IPS-11a (cell line): ENCODE results near the gene LY6G6D.
A peak's percentile ranks its signal among the peaks of the same experiment; 100 is the strongest.

Experiments used
- H3K4me3 ChIP-seq: one replicate; pipeline ENCODE4 v1.5.1; 2013; ENCODE audit warnings: low read depth, low read length, control low read depth

LY6G6D gene

DNA sequence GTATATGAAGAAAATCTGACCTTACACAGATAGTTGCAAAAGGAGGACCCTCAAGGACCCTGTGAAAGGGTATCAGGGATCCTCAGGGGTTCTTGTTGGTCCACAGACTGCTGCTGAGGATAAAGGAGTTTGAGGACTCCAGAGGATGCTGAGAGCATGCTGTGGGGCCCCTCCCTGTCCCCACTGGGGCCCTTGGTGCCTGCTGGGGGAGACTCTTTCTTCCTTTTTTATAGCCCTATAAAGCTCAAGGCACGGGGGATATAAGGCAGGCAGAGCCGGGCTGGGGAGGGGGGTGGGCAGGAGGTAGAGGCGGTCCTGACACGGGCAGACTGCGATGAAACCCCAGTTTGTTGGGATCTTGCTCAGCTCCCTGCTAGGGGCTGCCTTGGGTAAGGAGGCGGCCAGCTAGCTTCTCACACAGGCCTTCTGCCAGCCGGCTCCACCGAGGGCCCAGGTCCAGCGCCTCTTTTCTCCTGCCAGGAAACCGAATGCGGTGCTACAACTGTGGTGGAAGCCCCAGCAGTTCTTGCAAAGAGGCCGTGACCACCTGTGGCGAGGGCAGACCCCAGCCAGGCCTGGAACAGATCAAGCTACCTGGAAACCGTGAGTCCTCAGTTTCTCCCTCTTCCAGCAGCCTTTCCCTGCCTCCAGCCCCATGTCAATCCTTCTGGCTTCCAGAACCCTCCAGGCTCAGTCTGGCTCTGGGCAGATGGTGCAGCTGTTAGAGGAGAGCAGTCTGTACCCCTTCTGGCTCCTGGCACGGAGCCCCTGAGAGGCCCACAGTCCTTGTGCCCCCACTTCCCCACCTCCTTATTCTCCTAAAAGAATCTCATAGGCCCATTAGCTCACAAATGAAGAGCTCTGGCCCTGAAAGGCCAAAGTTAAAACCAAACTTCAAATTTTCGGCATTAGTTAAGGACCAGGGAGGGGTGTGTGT is at the start of gene LY6G6D:
LY6G6D (plus strand) TSS at position 327 of the 937 bp plus-strand sequence; CDS start at position 335, 8 bp downstream.
- no peak within 1 kb of the TSS for H3K4me3 ChIP-seq

DNA sequence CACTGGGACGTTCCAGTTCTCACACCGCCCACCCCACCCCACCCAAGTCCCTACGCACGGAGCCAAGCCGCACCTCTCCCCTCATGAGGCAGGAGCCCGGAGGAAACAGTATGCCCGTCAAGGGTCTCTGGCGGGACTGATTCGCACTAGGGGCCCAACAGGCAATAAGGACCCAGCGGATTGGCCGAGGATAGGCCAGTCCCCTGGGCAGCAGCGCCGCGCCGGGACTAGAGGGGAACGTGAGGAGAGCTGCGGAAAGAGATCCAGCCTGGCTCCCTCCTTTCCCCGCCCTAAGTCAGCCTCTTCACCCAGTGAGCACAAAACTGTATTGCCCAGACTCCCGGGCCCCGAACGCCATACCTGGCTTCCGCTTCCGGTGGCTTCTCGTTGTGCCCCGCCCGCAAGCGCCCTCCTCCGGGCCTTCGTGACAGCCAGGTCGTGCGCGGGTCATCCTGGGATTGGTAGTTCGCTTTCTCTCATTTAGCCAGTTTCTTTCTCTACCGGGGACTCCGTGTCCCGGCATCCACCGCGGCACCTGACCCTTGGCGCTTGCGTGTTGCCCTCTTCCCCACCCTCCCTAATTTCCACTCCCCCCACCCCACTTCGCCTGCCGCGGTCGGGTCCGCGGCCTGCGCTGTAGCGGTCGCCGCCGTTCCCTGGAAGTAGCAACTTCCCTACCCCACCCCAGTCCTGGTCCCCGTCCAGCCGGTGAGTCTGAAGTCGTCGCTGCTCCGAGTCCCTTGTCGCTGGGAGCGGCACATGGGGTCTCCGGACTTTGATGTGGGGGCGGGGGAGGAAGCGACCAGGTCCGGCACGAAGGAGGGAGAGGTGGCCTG is 49.4 kb upstream of the LY6G6D start, which contains the start of gene CSNK2B:
CSNK2B (plus strand) TSS at position 580 of the 836 bp plus-strand sequence. CDS start 752 bp downstream, outside the sequence.
- peak within 1 kb of the TSS; percentile 94 for H3K4me3 ChIP-seq

DNA sequence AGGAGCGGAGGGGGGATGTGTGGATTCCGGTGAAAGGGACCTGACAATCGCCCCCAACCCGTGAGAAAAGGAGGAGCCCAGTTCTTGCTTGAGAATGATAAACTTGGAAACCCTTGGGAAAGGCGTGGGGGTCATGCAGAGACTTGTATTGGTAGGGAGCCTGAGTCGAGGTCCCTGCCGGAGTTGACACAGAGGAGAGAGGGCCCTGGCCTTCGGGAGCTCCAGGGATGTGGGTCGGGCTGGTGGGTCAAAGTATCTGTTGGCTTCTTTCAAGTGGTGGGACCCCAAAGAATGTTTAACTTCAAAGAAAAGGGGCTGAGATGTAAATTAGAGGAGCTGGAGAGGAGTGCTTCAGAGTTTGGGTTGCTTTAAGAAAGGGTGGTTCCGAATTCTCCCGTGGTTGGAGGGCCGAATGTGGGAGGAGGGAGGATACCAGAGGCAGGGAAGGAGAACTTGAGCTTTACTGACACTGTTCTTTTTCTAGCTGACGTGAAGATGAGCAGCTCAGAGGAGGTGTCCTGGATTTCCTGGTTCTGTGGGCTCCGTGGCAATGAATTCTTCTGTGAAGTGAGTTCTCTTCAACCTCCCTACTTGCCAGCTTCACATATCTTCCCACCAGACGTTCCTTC is 48.7 kb upstream of the LY6G6D start:
- peak overlapping the region; percentile 94 for H3K4me3 ChIP-seq

DNA sequence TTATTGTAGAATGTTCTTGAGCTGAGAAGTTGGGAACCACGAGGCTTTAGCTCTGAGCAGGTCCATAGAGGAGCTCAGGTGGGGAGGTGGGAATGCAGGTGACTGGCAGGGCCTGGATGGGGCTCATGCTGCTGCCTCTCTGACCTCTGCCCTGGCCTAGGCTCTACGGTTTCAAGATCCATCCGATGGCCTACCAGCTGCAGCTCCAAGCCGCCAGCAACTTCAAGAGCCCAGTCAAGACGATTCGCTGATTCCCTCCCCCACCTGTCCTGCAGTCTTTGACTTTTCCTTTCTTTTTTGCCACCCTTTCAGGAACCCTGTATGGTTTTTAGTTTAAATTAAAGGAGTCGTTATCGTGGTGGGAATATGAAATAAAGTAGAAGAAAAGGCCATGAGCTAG is 45.5 kb upstream of the LY6G6D start, which contains the start of gene LY6G5B:
LY6G5B (plus strand) TSS at position 301 of the 400 bp plus-strand sequence. CDS start 975 bp downstream, outside the sequence.
- H3K4me3 ChIP-seq, result no peak within 1 kb of the TSS

GRCh38 chr6:31676322-31676903 is 38.7 kb upstream of the LY6G6D start:
- H3K4me3 ChIP-seq, result no peak overlapping the region

DNA sequence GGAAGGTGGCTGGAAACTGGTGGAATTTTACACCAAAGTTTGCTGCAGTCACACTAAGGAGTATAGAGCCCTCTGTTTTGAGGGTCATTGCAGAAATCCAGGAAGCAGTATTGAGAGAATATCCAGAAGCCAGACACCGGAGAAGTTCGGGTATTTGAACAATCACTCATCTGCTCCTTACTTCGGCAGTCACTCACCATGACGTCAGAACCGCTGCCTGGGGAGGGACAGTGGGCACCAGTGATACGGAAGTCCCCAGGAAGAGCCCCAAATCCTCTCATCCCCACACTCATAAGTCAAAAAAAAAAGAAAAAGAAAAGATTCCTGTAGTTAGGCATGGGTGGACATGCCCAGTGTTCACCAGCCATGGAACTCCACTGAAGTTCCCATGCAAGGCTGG is 38.2 kb upstream of the LY6G6D start:
- no peak overlapping the region for H3K4me3 ChIP-seq

GRCh38 chr6:31677955-31678354 is 37.2 kb upstream of the LY6G6D start:
- H3K4me3 ChIP-seq, result no peak overlapping the region

DNA sequence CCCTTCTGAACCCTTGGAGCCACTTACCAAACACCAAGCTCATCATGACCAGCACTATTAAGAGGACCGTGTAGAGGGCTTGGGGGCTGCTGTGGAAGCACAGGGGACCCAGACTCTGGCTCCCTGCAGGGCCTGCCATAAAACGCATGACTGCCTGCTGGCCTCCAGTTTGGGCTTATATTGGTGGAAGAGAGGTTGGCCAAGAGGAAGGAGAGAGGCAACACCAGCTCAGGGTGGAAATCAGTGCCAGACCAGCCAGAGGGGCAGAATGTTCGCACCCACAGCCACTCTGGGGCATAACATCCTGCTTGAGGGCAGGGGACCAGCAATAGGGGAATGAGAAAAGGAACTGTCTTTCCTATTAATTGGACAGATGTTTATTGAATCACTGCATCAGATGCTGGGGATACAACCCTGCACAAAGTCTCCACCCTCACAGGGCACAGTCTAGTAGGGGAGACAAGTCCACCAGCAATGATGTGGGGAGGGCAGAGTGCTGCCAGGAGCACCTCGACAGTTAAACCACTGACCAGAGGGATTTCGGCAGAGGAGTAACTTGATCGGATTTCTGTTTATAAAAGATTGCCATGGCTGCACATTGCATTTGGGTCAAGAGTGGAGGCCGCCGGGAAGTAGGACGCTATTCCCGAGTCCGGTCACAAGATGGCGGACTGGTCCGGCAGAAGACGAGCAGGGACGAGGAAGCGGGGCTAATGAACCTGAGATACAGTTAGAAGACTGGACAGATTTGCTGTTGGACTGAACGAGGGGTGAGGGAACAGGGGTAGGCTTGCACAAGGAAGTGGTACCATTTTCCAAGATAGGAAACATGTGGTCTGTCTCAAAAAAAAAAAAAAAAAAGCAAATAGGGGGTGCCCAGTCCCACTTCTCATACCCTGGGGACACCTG is 34.7 kb upstream of the LY6G6D start, which contains the start of gene LY6G5C:
LY6G5C (minus strand) TSS at position 842 of the 909 bp plus-strand sequence; CDS start at position 148, 694 bp downstream.
- H3K4me3 ChIP-seq, result peak within 1 kb of the TSS; percentile 13

- peak overlapping the region; percentile 13 for H3K4me3 ChIP-seq
These were observed 33.9 kb upstream of the LY6G6D start for GRCh38 chr6:31681135-31681671.

GRCh38 chr6:31683591-31683990 is 31.6 kb upstream of the LY6G6D start:
- H3K4me3 ChIP-seq, result peak overlapping the region; percentile 38

DNA sequence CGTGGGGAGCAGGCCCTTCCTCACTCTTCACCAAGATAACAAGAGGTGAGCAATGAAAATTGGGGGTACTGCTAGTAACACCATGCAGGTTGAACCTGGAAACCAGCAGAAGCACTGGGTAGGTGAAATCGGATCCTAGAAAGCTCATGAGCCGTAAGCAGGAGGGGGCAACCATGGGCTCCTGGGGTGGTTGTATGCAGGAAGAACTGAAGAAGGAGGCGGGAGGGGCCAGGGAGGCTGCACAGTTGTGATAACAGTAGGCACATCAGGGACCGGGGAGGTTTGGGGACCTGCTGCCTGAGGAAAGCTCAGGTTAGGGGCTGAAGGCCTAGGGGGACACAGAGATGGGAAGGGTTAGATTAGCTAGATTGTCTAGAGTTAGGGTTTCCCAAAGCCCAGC is 28.7 kb upstream of the LY6G6D start:
- no peak overlapping the region for H3K4me3 ChIP-seq

DNA sequence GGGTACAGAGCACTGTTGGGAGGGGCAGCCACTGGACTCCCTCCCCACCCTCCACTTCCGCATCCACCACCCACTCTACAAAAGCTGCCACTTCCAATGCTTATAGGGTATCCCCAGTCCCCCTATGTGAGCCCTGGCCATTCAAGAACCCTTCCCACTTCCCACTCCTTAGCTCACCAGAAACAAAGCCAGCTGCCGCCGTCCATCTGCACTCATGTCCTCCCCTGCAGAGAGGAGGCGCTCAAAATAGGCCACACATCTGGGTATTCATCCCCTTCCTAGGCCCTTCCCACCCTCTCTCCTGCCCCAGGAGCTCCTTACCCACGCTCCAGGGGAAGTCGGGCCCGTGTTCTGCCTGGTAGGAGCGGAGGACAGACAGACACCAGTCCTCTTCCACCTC is 27.8 kb upstream of the LY6G6D start:
- no peak overlapping the region for H3K4me3 ChIP-seq

GRCh38 chr6:31687860-31688693 is 27.1 kb upstream of the LY6G6D start:
- H3K4me3 ChIP-seq, result no peak overlapping the region

DNA sequence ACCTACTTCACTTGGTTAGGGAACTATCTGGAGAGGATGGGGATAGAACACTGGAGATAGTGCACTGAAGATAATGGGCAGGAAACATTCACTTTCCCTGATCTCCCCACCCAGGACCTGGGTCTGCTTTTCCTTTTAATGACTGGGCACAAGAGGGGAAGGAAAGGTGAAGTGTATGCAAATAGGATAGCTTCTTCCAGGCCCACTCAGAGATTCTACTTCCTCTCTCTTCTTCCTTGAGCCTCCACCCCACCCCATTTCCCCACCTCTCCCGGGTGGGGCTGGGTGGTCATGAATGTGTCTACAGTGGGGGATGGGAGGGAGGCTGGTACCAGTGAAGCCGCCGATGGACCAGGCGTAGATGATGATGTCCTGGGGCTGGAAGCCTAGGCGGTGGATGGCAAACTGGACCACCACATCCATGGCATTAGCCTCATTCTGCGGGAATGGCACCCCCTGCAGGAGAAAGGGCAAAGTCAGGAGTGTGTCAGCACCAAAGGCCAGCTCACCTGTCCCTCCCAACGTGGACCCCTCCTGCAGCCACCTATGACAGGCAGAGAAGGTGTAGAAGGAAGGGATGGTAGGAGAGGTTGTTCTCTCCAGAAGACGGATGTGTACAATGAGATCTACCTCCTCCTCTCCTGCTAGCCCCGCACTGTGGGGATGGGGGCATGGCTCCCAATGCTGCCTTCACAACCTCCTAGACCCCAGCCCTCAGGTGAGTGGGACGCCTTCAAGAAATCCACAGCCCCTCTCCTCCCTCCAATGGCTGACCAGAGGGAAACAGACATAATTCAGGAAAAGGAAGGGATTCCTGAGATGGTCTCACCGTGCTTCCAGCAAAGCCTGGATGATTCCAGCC is 25.7 kb upstream of the LY6G6D start:
- H3K4me3 ChIP-seq, result no peak overlapping the region

DNA sequence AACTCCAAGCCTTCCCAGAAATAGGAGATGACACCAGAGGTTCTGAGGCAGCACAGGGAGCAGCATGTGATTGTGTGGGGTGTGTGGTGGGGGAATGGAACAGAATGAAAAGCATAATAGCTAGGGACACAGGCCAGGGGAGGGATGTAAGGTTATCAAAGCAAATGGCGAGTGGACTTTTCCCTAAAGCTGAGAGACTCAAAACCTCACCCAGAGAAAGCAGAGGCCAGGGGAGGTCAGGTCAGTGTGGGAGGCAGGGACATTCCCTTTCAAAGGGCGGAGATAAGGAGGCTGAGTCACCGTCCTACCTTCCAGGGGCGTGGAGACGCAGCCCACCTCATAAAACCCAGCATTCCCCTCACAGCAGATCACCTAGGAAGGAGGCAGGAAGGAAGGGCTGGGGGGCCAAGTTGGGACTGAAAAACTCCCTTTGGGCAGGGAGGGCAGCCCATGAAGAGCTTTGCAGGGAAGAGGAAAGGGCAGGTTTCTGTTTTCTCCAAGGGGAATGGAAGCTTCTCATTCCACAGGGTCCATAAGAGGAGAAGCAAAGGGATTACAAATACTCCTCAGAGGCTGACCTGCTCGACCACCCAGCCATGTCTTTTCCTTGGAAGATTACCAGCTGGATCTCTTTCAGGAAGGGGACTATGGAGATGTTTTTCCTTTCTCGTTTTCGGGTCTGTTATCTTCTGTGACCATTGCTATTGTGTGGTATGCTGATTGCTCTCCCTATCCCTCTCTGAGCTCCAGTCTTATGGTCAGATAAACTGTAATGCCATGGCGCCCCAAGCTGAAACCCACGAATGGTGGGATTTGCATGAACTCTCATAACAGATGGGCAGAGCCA is 24.7 kb upstream of the LY6G6D start:
- H3K4me3 ChIP-seq, result no peak overlapping the region

GRCh38 chr6:31691078-31691463 is 24.1 kb upstream of the LY6G6D start:
- H3K4me3 ChIP-seq, result no peak overlapping the region
